NCI-H1694 treated with DMSO at 0.1 percent for 48 hours (cell line): ENCODE data around the gene ELL.
A peak's percentile ranks its signal among the peaks of the same experiment; 100 is the strongest.
"Not testable (repeated sequence)": the region's sequence is repeated elsewhere in the genome, so short reads cannot be mapped to it uniquely, and the experiment has no call there.

Source experiments
- DNase-seq: peaks from one replicate; lab custom pipeline; 2025; lab: John Stamatoyannopoulos, UW

ELL gene

DNA sequence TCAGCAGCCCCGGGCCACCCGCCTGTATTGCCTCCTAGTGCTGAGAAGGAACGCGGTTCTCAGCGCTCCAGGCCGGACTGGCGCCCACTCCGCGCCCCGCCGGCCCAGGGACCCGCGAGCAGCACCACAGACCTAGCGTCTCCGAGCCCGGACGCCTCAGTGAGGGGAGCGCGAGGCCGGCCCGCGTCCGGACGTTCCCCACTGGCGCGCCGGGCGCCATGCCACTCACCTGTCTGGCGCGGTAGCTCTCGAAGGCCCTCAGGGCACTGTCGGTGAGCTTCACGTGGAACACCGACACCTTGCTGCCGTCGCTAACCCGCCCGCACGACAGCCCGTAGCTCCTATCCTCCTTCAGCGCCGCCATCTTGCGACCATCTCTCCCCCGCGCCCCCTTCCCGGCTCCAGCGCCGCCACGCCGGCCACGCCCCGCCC, at the start of gene ELL:
Gene ELL (minus strand): TSS at position 379 of the 432 bp plus-strand sequence. CDS start 15 bp downstream, at position 364.
- no peak for DNase-seq

DNA sequence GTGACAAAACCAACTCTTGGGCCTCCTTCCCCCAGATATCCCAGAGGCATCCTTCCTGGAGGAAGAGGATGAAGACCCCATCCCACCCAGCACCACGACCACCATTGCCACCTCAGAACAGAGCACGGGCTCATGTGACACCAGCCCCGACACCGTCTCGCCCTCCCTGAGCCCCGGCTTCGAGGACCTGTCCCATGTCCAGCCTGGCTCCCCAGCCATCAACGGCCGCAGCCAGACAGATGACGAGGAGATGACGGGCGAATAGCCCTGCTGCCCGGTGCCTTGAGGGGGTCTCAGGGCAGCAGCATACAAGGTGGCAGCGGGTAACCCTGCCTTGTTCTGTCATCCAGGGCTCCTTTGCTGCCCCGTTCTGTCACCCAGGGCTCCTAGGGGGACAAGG, 46.5 kb upstream of the ELL start:
- no peak for DNase-seq

DNA sequence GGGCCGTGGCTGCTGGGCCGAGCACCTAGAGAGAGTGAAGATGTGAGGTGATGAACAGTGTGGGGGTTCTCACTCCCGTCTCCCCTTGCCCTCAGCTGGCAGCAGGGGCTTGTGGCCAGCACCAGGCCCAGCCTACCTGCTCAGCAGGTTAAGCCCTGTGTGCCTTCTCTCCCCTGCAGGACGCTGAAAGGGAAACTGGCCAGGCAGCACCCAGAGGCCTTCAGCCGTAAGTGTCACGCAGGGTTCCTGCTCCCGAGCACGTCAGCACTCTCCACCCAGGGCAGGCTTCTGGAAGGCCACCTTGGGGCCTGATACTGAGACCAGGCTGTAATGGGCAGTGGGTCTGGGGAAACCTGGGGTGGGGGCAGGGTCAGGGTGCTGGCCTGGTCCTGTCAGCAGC, 45.1 kb upstream of the ELL start:
- no peak for DNase-seq

DNA sequence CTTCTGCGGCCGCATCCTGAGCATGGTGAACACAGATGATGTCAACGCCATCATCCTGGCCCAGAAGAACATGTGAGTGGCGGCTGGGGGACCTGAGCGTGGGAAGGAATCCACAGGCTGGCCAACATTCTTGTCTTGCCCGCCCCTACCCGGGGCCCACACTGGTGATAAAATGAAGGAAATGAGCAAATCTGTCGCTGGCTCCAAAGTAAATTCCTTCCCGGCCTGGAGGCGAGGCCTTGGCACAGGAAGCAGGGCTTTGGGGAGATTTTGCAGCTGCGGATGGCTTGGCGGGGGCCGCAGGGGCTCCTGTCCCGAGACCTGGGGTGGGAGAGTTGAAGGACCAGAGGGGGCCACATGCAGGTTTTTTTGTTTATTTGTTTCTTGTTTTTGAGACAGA, 40.2 kb upstream of the ELL start:
- no peak for DNase-seq

DNA sequence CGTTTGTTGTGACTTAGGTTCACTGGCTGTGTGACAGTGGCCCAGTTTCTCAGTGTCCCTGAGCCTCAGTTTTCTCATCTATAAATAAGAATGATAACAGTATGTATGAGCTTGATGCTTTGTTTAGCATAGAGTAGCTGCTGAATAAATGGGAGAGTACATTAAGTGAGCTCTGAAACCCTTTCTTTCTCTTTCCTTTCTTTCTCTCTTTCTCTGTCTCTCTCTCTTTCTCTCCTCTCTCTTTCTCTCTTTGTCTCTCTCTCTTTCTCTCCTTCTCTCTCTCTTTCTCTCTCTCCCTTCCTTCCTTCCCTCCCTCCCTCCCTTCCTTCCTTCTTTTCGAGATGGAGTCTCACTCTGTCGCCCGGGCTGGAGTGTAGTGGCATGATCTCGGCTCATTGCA, 37.8 kb upstream of the ELL start:
- DNase-seq, result no peak

DNA sequence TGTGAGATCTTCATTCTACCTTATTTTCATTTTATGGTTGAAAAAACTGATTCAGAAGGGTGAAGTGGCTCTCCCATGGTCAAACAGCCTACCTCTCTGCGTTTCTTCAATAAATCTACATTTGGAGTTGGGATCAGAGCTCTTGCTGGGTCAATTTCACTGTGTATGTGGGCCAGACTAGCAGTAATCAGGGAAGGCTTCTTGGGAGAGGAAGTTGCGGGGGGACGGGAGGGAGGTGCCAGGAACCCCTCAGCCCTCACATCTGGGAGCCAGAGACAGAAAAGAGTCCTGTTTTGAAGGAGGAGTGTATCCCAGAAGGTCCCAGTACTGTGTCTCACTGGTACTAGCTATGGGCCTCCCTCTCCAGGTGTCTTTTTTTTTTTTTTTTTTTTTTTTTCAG, 36.7 kb upstream of the ELL start:
- DNase-seq, result no peak

DNA sequence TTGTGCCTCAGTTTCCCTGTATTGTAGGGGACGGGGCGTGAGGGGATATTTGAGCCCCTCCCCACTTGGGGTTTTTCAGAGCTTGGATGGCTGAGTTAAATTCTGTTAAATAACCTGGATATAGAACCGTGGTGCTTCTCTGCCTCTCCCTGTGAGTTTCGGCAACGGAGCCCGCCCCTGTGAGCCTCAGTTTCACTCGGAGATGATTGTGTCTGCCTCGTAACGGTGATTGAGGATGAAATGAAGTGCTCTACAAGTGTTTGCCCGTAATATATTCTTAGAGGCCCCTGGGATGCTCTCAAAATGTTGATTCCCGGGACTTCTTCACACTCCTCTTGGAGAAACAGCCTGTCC, 36.3 kb upstream of the ELL start:
- DNase-seq, result no peak

DNA sequence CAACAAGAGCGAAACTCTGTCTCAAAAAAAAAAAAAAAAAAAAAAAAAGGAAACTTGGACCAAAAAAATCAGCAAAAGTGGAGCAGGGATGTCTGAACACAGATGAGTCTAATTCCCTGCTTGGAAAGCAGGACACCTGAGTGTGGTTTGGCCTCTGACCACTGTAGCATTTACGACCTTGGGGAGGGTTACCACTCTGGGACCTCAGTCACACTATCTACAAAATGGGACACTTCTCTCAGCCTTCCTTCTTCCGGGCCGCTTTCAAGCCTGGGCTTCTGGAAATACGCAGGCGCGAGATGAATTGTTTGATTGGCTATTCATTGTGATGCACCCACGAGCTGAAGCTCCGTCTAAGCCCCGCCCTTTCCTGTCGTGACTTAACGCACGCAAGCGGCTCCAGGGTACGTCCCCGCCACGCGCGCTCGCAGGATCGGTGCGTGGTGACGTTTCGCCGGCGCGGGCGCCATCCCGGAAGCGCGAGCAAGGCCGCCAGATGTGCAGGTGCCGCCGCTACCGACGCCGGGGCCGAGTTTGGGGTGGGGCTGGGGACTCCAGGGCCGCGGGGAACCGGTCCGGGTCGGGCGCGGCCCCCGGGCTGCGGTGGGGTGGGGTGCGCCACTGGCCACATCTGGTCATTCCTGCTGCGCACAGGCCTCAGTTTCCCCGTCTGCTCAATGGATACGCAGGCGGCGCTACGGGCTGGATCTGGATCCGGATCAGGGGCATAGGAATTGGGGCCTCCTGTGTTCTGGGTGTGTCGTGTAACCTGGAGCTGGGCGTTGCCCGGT, 35.7 kb upstream of the ELL start, which contains the start of gene KXD1:
Gene KXD1 (plus strand): TSS at position 460 of the 791 bp plus-strand sequence. CDS start 4,187 bp downstream, outside the sequence.
- DNase-seq, result peak; percentile 97

DNA sequence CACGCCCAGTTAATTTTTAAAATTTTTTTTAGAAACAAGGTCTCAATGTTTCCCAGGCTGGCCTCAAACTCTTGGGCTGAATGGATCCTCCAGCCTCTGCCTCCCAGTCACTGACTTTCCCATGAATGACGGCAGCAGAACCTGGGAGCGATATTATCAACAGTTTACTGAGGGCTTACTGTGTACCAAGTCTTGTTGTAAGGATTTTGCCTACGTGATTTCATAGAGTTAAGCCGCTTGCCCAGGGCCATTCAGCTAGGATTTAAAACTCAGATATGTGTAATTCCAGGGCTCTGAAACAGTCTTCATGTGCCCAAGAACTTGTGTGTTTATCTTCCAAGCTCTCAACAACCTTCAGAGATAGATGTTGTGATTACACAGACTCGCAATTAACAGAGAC, 29.8 kb upstream of the ELL start:
- no peak for DNase-seq

DNA sequence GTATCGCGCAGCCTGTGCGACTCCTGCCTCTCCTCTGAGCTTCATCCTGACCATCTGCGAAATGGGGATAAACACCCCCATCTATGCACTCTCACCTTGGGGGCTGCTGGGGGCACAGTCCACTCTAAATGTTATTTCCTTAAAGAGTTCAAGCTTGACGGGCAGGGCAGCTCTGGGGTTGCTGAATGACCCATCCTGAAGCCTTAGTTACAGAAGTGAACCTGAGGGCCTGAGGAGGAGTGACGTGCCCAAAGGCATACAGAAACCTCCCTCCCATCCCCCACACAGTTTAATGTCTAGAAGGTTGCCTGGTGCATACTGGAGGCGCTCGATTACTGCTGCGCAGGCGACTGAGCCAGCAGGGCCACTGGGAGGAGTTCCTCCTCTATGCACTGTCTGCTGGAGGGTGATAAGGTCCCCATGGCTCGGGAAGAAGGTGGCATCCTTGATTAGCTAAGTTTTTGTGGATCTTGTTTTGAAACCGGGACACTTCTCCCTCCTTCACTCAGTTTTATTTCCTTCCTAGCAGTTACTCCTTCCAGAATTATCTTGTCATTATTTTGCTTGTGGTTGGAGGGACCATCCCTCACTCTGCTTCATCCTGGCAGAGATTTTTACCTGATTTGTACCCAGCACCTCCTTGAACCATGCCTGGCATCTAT, 22.1 kb upstream of the ELL start:
- no peak for DNase-seq

DNA sequence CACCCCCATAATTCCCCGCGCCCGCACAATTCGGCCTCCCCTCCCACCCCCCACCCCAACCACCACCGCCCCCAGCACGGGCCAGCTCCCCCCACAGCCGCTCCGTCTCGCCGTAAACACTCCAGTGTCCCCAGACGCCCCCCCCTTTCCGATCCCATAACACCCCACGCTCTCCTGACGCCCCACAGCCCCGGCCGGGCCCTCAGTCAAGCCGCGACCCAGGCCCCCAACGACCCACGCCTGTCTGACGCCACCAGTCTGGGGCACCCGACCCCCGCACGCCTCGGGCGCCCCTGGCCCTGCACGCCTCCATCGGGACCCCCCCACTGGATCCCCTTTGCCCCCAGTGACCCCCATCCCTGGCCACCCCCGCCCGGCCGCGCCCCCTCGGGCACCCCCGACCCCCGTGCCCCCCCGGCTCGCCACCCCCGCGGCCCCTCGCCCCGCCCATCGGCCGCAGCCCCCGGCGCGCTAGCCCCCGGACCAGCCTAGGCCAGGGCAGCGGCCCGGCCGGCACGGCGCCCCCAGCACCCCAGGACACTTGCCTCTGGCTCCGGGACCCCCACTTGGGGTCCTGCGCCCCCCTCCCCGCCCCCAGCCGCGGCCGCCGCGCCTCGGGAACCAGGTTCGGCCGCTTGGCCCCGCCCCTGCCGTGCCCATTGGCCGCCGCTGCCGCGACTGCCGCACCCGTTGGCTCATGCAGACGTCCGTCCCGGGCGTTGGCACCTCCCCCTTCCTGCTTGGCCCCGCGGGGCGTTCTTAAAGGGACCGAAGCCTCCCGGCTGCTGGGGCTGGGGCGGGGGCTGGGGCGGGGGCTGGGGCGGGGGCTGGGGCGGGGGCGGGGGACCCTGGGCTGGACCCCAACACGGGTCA, 21.3 kb upstream of the ELL start, which contains the start of gene FKBP8:
Gene FKBP8 (minus strand): TSS at position 633 of the 873 bp plus-strand sequence. CDS start 1,603 bp downstream, outside the sequence.
- peak; percentile 78 for DNase-seq

DNA sequence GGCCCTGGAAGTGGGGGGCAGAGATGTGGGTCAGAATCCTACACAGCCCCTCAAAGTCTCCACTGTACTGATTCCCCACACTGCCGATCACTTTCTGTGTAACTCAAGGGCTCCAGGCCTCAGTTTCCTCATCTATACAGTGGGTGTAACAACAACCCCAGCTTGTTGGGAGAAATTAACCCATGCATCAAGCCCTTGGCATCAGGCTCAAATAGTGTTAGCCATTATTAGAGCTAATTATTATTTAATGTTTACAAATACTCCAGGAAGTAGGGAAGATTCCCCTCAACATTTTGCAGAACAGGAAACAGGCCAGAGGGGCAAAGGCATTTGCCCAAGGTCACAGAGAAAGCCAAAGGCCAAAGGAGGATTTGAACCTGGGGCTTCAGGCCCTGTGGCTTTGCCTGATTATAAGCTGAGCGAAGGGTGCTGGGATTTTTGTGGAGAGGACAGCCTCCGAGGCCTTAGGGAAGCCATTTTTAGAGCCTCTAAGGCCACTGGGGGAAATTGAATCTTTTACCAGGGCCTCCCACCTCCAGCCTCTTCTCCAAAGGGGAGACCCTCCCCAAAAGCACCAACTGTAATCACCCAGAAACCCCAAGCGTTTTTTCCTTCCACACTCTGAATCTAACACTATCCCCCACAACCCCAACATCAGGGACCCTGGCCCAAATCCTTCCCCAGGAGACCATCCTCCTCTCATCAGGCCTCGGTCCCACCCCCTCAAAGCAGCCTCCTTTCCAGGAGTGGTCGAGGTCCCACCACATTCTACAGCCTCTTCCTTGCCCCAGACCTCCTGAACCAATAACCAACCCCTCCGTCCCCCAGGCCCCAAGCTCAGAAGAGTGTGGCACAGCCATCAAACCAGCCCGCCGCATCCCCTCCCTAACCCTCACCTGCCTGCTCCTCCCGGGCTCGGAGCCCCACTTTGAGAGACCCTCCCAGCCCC, 20.4 kb upstream of the ELL start:
- DNase-seq, result no peak

DNA sequence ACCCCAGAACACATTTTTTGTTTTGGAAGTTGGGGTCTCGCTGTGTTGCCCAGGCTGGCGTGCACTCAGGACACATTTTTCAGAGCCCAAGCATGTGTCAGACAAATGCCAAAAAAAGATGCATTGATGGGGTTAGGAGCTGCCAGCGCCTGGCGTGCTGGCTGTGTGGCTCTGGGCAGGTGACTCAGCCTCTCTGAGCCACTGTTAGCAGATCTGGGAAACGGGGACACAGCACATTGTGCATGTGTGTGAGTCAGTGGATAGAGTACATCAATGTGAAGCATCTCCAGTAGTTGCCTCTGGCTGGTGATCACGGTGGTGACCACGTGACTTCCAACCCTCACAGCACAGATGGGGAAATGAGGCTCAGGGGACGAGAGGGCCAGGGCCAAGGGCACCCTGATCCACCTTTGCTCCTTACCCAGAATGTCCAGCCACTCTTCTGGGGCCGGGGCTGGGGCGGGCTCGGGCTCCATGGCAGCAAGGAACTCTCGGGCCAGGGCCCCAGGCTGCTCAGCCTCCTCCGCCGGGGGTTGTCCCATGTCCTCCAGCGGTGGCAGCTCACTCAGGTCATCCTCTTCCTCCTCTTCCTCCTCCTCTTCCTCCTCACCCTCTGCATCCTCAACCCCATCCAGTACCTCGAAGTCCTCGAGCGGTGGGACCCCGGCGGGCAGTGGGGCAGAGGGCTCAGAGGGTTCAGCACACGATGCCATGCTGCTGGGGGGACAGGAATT, 19.6 kb upstream of the ELL start:
- DNase-seq, result no peak

DNA sequence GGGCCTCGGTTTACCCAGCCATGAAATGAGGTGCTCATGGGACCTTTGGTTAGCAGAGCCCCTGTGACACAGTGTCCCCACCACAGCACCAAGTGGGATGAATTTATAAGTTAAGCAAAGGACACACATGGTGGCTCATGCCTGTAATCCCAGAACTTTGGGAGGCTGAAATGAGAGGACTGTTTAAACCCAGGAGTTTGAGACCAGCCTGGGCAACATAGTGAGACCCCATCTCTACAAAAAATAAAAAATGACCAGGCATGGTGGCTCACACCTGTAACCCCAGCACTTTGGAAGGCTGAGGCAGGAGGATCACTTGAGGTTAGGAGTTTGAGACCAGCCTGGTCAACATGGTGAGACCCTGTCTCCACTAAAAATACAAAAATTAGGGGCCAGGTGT, 18.3 kb upstream of the ELL start:
- DNase-seq, result not testable (repeated sequence)

DNA sequence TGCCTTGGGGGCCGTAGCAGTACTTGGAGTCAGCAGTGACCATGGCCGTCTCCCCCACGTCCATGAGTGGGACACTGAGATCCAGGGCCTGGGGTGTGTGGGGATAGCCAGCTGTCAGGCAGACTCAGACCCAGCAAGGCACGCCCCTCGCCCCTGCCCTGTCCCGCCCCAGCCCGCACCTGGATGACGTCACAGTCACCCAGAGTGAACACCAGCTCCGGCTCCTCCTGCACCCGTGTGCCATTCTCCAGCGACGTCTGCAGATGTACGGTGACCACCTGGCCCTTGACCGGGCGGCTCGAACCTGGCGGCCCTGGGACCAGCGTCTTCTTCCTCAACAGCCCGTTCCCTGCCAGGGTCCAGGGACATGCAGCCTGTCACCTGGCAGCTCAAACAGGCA, 17.5 kb upstream of the ELL start:
- no peak for DNase-seq

DNA sequence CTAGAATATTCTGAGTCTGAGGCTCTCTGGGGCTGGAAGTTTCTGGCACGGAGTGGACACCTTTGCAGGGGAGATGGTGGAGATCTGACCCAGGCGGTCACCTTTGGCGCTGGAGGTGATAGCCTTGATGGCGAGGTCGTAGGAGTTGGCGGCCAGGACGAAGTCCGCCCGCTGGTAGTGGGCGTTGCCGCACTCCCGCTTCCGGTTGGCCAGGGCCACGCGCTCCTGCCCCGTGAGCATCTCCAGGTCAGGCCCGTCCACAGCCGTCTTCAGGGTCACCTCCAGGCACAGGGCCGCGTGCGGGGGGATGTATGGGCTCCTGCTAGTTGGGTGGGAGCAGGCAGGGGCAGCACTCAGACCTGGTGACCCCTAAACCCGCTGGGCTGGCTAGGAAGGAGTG, 16.2 kb upstream of the ELL start:
- no peak for DNase-seq

DNA sequence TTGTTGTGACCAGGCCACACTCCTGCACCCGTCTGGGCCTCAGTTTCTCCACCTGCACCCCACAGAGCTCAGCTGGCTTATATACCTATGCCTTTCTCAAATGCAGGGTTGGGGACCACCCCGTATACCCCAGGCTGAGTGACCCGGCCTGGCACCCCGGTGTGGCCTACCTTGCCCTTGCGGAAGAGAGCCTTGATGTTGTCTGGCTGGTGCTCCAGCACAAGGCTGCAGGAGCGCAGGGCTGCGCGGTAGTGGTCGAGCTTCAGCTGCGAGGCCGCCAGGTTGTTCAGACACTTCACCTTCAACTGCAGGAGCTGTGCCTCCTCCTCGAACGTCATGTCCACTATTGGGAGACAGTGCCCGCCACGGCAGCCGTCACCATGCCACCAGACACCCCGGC, 15.6 kb upstream of the ELL start:
- no peak for DNase-seq

DNA sequence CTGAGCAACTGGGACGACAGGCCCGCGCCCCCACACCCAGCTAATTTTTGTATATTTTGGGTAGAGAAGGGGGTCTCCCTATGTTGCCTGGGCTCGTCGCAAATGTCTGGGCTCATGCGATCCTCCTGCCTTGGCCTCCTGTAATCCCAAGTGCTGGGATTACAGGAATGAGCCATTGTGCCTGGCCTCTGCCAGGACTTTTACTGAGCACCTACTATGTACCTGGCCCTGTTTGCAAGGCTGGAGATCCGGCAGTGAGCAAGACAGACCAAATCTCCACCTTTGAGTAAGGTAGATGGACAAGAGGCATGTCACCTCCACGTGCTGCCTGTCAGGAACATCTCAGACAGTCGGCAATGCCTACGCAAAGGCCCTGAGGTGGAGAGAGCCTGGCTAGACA, 14.6 kb upstream of the ELL start:
- no peak for DNase-seq

DNA sequence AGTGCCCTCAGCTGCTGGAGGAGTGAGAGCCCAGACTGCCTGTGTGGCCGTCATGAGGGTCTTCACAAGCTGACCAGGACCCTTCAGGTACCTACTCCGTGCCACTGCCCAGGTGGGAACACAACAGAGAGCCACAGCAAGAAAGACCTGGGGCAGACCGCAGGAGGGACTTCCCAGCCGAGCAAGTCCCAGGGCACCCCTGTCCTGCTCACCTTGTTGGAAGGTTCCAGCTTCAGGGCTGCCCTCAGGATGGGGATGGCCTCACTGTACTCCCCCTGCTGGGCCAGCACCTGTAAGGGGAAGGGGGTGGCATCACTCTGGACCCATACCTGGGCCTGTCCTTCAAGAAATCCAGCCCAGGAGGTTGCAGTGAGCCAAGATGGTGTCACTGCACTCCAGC, 11.2 kb upstream of the ELL start:
- DNase-seq, result no peak

DNA sequence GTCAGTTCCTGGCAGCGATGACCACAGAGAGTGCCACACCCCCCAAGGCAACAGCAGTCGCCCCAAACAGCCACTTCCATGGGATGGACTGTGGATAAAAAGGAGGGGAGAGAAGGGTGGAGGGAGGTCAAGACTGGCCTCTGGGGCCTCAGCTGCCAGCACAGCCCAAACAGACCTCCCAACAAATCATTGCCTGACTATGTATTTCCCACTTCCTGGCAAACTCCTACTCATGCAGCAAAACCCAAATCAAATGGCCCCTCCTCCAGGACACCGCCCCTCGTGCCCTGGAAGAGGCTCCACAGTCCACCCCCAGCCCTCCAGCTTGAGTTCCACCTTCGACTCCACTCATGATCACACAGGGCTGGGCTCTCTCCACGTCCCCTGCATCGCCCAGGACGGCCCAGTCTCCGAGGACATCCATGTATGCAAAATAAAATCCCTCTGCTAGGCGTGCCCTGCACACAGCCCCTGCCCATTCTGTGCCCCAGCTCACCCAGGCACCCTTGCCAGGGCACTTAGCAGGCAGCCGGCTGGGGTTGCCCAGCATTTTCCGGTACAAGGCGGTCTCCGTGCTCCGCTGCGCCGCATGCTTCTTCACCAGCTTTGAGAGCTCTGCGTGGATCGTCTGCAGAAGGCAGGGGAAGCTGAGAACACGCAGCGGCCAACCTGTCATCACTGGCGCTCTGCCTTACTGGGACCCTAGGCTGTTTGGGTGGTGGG, 10.5 kb upstream of the ELL start:
- no peak for DNase-seq
